ENCODE results near the gene SH3RF1. TPM values are rescaled to one million over a fixed set of nuclear protein-coding genes. Genes with fewer than 3 reads are reported as not detected.

SH3RF1 gene
- total RNA-seq, 4 donors from 2014 or later = 10.6 to 17.9 (median 13.3) TPM

GRCh38 chr4:169108303-169108702 lies 162.5 kb downstream of the SH3RF1 start:
- Histone ChIP-seq H3K27me3 (no peaks in the 10 kb centered on the region), H3K27ac (no peak overlapping the region), H3K4me1 (peaks cover 0 to 9% (median 0%) of the 10 kb centered on the region in 4 donors), H3K36me3 (peaks cover 0 to 78% (median 0%) of the 10 kb centered on the region in 3 donors), H3K9me3 (no peaks in the 10 kb centered on the region), H3K4me3 (no peak overlapping the region)
- TF ChIP-seq CTCF (IDR thresholded peaks at IDR 0.05) = no peak
- WGBS, 2 donors = 94 to 97% methylated on average over 4 of the region's 4 CpGs
- DNase-seq (ENCODE audit: low spot score in 2 of 2) = no peak

- no peaks in the 10 kb centered on the region for H3K9me3 ChIP-seq
- no peak overlapping the region for H3K27ac ChIP-seq
- TF ChIP-seq CTCF (IDR thresholded peaks at IDR 0.05) (no peak), EP300 (IDR thresholded peaks at IDR 0.05) (no peak), POLR2A (IDR thresholded peaks at IDR 0.05) (no peak)
- DNase-seq (ENCODE audit: low spot score in 2 of 2) = no peak
- H3K27me3 ChIP-seq = no peaks in the 10 kb centered on the region
- 92 to 95% methylated on average over 2 of the region's 2 CpGs for WGBS, 2 donors
- H3K4me1 ChIP-seq = peaks cover 0 to 9% (median 0%) of the 10 kb centered on the region in 4 donors
- peaks cover 0 to 70% (median 0%) of the 10 kb centered on the region in 3 donors for H3K36me3 ChIP-seq
- H3K4me3 ChIP-seq = no peak overlapping the region
Measured at GRCh38 chr4:169107528-169107927, 163.2 kb downstream of the SH3RF1 start.

GRCh38 chr4:169106696-169107229 lies 164.0 kb downstream of the SH3RF1 start:
- no peak for DNase-seq (ENCODE audit: low spot score in 2 of 2)
- Histone ChIP-seq H3K9me3 (no peaks in the 10 kb centered on the region), H3K4me3 (no peak overlapping the region), H3K36me3 (peaks cover 0 to 65% (median 0%) of the 10 kb centered on the region in 3 donors), H3K27me3 (no peaks in the 10 kb centered on the region), H3K4me1 (peaks cover 0 to 14% (median 0%) of the 10 kb centered on the region in 4 donors), H3K27ac (no peak overlapping the region)
- 93 to 96% methylated on average over 12 to 16 of the region's 16 CpGs for WGBS, 2 donors
- no peak for TF ChIP-seq POLR2A (IDR thresholded peaks at IDR 0.05)
- no peak for TF ChIP-seq EP300 (IDR thresholded peaks at IDR 0.05)
- no peak for TF ChIP-seq CTCF (IDR thresholded peaks at IDR 0.05)

GRCh38 chr4:169105620-169106019 lies 165.1 kb downstream of the SH3RF1 start:
- Histone ChIP-seq H3K4me3 (no peak overlapping the region), H3K27me3 (no peaks in the 10 kb centered on the region), H3K27ac (no peak overlapping the region), H3K4me1 (peaks cover 0 to 18% (median 0%) of the 10 kb centered on the region in 4 donors), H3K9me3 (no peaks in the 10 kb centered on the region), H3K36me3 (peaks cover 0 to 54% (median 0%) of the 10 kb centered on the region in 3 donors)
- TF ChIP-seq POLR2A (IDR thresholded peaks at IDR 0.05) = no peak
- TF ChIP-seq EP300 (IDR thresholded peaks at IDR 0.05) = no peak
- no peak for TF ChIP-seq CTCF (IDR thresholded peaks at IDR 0.05)
- DNase-seq (ENCODE audit: low spot score in 2 of 2) = no peak
- 88 to 90% methylated on average over 6 of the region's 6 CpGs for WGBS, 2 donors

- Histone ChIP-seq H3K27me3 (no peaks in the 10 kb centered on the region), H3K9me3 (no peaks in the 10 kb centered on the region), H3K4me3 (no peak overlapping the region), H3K4me1 (peaks cover 0 to 34% (median 3%) of the 10 kb centered on the region in 4 donors), H3K27ac (no peak overlapping the region), H3K36me3 (peaks cover 0 to 40% (median 0%) of the 10 kb centered on the region in 3 donors)
- no peak for DNase-seq (ENCODE audit: low spot score in 2 of 2)
- WGBS, 2 donors = 63 to 65% methylated on average over 3 of the region's 3 CpGs
- TF ChIP-seq EP300 (IDR thresholded peaks at IDR 0.05) (no peak), POLR2A (IDR thresholded peaks at IDR 0.05) (no peak), CTCF (IDR thresholded peaks at IDR 0.05) (no peak)
Measured at GRCh38 chr4:169103966-169104412, 166.8 kb downstream of the SH3RF1 start.
